NCI-H526 (cell line): Measurements from ENCODE around the gene CTTNBP2.

Source experiments
- DNase-seq, 2 experiments: peaks; one replicate each; lab custom pipeline; 2025; lab: John Stamatoyannopoulos, UW

The CTTNBP2 gene

GRCh38 chr7:117870448-117871130, 2.7 kb downstream of the CTTNBP2 start:
- DNase-seq, result no peak

GRCh38 chr7:117869374-117869773, 3.9 kb downstream of the CTTNBP2 start:
- DNase-seq, result no peak

GRCh38 chr7:117863618-117864017, 9.6 kb downstream of the CTTNBP2 start:
- DNase-seq, result no peak

DNA sequence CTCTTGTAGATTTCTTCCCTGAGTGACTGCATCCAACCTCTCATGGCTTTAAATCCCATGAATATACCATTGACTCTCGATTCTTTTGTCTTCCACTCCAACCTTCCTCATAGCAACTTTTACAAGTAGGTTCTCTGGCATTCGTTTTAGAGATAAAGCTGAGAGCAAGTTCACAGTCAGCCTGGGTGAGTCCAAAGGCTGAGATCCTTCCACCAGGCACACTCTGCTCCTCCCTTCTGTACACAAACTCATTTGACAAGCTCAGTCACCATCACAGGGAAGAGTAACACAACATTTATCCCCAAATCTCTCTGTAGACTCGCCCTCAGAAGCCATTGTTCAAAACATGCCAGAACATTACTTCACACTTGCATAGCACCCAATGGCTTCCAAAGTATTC, 10.9 kb downstream of the CTTNBP2 start:
- DNase-seq, result no peak

DNA sequence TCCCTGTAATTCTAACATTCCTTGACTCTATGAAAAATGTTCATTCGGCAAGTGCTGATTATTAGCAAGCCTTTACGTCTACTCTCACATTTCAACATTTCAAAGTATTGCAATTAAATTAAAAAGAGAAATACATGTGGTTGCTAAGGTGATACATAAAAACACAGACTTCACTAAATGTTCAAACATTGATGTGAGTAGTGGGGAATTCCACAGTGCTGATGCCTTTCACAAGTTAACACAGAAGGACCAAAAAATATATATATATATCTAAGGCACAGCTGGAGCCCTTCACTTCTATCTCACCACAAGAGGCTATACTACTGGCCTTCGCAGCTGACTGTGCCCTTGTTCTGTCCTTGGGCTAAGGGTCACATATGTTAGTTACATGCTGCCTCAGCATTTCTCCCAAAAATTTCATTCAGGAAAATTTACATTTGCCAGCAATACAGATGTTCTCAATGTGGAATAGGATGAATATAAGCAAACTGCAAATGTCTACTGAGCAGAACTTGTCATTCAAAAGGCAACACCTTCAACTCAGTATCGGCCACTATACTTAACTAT, 13.9 kb downstream of the CTTNBP2 start:
- no peak for DNase-seq

DNA sequence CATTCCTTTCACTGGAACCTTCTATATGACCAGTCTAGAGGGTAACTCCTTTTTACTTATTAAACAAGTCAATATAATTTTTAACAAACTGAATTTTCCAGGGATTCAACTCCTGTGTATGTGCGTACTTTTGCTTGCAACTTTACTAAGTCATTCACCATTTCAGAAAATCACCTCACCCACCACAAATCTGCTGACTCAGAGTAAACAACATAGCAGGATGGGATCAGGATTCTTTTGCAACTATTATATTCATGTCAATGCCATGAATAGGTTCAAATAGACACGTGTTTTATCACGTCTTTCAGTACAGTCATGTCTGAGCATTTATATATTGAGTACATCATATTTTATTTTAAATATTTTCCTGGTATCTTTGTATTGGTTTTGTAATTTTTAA, 14.5 kb downstream of the CTTNBP2 start:
- DNase-seq, result no peak

DNA sequence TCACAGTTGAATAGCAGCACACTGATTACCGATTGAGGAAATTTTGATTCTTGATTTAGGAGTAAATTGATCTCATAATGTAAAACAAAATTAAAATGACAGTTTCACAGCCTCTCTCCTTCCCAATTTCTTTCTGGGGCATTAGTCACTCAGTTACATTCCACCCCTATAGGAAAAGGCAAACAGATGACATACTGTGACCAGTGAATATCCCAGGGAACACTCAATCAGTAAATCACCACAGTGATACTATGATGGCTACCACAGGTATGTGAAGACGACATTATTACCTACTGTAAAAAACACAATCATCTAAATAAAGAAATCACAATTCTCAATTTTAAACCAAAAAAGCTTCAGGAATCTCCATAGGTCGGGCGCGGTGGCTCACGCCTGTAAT, 15.5 kb downstream of the CTTNBP2 start:
- DNase-seq, result no peak

GRCh38 chr7:117856196-117856595, 17.0 kb downstream of the CTTNBP2 start:
- DNase-seq, result no peak

DNA sequence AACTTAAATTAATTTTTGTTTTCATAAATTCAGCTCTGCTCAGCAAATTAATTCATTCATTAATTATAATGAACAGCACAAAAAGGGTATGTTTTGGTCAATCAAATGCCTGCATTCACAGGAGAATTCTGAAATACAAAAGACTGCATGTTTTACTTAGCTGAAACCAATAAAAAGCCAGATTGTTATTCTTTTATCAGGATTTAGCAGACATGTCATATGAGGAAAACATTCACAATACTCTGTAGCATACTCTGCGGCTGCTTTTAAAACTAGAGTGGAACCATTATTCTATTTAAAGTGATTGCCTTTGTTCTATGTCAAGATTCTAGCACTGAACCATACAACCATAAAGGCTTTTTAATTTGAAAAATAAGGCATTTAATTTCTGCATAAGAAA, 19.1 kb downstream of the CTTNBP2 start:
- DNase-seq, result no peak

GRCh38 chr7:117848941-117849340, 24.3 kb downstream of the CTTNBP2 start:
- DNase-seq, result no peak

DNA sequence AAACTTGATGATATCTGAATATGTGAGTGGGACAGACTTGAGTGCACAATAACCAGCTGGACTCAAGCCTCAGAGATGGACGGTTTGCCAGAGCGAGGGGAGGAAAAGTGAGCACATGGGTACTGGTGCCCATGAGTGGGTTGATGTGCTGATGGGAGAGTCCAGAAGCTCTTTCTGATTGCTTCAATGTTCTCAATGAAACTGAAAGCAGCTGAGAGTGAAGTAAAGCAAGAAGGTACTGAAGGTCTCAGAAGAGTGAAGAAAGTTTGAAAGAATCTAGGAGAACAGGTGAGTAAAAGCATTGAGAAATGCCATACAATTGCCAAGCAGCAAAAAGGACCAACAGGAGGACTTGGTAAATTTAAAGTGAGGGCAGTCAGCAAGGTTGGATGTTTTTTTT, 28.6 kb downstream of the CTTNBP2 start:
- no peak for DNase-seq

GRCh38 chr7:117841611-117842010, 31.6 kb downstream of the CTTNBP2 start:
- no peak for DNase-seq

DNA sequence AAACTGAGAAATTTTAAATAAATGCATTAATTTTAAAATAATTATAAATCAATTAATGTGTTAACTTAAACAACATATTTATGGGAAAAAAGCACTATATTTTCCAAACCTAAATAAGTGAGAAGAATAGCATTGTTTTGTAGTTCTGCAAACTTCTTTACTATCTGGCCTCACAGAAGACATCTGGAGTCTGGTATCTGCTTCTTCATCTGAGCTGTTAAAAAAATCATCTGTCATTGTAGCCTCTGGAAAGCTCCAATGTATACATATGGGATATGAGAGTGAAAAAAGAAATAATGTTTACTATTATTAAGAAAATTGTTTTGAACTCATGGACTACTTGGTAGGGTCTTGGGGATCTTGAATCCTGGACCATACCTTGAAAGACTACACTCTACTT, 32.2 kb downstream of the CTTNBP2 start:
- DNase-seq, result no peak

DNA sequence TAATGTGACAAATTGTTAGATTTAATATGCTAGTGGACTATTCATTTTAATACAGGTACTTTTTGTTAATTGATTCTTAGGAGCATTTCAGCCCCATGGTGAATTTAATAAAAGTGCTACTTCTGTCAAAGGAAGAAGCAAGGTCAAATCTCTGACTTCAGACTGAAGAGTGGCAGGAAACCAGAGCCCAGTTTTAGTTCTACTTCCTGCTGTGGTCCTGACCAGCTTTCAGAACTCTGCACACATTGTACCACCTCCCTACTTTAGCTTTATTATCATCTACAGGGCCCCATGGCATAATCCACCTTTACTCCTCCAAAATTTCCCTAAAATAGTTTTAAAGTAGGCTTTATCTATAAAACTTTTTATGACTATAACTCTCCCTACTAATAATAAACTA, 33.7 kb downstream of the CTTNBP2 start:
- DNase-seq, result no peak

DNA sequence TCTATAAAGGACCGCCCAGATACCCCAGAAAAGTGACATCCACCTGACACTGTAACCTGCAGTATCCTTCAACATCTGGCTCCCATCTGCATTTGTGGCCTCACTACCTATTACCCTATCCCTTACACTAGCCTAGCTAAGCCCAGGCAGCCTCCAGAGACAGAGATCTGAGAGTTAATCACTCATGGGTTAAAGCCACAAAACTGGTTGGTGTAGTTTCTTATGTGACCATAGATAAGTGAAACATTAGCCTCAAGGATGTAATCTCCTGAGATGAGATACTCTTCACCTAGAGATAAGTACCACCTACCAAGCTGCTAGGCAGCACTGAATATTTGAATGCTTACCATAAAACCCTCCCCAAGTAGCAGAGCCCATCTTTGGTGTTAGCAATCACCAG, 35.4 kb downstream of the CTTNBP2 start:
- peak in 1 of 2 experiments; percentile 15 for DNase-seq

DNA sequence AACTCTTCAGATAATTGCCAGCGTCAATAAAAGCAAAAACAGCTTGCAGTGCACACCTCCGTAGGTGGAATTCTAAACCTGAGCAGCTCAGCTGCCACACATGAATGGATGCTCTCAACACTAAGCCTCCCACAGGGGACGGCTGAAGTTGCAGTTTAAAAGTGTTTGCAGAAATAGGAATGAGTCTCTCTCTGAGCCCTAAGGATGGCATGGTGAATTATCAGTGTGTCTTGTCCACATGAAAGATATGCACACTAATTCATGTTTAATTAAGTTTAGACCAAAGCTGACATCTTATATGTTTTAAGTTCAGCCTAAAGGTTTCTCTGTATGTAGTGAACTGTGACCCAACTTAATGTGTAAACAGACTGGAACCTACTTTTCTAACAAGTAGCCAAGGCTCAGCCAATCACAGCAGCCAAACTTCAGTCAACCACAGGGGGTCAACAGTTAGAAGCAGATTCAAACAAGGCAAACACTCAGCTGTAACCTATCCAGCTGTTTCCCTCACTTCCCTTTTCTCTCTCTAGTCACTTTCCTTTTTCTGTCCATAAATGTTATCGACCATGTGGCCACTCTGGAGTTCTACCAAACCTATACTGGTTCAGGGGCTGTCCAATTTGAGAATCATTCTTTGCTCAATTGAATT, 38.1 kb downstream of the CTTNBP2 start:
- DNase-seq, result peak in 1 of 2 experiments; percentile 19

DNA sequence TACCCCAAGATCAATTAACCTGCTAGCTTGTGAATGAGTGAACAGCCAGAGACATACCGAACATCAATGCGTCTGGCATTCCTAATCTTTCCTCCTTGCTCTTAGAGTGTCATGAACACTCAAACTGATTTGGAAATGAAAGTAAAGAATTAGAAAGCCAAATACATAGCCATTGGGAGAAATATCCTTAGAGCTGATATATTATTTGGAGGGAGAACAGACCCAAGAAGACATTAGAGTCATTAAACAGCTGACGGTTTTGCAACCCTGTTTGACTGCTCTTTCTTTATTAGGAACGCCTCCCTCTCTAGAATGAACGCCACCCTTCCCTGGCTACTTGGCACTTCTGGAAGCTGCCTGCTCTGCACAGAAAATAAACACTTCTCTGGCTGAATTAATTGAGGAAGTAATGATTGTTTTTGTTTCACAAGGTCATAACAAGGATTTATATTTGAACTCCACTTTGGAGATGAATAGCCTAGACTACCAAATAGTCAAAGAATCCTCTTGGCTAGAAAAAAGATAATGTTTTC, 42.8 kb downstream of the CTTNBP2 start:
- DNase-seq, result no peak

DNA sequence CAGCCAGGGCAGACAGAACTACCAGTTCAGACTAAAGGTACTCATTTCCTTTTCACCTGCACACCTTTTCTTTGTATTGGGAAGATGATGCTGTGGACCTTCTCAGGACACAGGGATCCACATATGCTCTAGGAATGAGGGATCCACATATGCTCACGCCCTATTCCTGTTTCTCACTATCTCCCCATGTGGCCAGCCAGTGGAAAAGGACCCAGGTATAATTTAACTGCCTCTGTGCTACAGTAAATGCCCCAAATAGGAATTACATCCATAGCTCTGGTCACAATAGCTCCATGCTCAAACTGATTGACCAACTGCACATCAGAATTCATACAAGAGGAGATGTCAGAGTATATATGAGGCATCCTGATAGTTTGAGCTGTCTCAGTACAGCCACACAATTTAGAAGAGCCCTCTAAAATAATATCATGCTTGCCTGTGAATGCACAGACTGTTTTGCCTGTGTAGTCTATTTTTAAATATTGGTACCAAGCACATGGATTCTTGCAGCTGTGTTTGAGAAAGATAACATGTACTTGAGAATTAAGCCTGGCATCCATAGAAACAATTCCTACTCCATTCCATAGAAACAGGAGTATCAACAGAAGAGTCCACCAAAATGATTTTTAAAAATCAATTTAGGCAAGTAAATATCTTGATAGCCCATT, 43.7 kb downstream of the CTTNBP2 start:
- DNase-seq, result no peak

DNA sequence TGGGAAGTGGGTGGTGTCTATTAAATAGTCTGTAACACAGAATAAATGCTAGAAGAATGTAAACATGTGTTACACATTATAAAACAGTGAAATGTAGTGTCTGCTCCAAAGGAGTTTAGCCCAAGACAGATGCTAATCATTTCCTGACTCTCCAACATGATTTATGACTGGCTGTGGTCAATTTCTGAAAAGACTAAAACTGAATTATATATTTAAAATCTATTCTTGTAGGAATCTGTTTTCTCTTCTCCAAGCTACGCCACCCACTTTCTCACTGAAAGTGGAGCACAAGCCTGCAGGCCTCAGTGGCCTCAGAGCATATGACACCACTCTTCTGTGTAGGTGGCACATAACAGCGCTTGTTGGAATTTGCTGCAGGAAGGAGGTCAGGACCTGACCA, 44.4 kb downstream of the CTTNBP2 start:
- DNase-seq, result no peak

DNA sequence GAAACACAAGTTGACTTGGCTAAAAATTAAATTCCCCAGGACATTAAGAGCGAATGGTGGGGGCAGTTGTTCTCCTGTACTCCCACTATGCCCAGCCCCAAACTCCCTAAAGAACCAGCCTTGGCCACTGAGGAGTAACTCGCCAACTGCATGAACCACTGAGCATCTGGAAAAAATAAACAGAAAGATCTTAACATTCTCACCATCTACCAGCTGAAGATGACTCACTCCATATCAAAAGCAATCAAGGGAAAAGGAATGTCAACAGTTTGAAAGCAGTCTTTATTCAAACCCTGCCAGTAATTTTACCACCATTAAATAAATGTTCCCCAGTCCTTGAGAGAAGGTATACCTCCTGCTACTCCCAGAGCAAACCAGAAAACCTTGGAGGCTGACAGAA, 45.4 kb downstream of the CTTNBP2 start:
- no peak for DNase-seq

DNA sequence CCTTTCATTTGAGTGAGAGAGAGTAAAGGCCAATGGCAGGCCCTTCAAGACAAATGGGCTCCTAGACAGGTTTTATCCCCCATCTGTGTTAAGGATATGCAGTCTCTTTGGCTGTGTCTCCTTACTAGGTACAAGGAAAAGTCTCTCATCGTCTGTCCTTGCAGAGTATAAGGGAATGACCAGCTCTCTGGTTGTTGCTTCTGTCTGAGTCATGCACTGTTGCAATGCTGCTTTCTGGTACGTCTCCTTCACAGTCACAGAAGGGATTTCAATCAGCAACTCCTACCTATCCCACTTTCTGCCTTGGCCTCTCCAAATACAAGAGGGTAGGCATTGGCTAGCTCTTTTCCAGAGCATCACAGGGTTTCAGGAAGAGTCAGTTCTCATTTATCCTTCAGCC, 48.1 kb downstream of the CTTNBP2 start:
- no peak for DNase-seq

DNA sequence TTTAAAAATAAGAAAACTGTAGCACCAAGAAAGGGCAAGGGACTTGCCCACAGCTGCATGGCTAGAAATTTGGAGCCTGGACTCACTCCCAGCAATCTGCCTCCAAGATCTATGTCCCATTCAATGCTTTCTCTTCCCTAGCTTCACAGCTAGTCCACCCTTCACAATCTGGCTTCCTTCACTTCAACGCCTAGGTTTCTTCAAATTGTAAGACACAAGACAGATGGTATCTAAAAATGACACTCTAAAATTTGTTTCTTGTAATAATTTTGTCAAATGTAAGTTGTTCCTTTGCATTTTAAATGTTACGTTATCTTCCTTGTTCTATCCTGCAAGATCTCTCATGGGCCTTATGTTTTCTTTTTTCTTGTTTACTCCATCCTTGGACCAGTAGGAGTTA, 48.6 kb downstream of the CTTNBP2 start:
- DNase-seq, result no peak

DNA sequence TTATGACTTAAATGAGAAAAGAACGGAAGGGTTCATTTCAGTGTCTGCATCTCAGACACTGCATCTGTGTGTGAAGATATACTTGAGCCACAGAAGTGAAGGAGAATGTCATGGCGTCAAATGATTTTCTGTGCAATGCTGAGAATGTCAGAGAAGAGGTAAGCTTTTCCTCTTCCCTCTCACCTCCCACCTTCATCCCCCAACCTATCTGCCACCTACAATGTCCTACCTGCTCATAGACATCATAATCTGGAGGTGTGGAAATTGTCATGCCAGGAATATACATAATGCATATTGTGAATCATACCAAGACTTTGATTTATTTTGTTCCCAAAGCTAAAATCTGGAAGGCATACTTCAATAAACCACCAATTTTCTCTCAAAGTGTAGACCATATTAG, 53.7 kb downstream of the CTTNBP2 start:
- DNase-seq, result no peak
